Fibroblast of lung (primary cell): ENCODE measurements around the gene DHX35.

Source experiments
- CTCF ChIP-seq, 2 donors: IDR thresholded peaks in 1 of 2; conservative IDR thresholded peaks in 1 of 2; 1 replicate in 1 of 2; 2 replicates in 1 of 2; pipeline ENCODE4 v1.5.1; 2011 to 2012; ENCODE audit warnings: low read length in 2 of 2, control low read depth in 1 of 2, inconsistent platforms in 1 of 2, low read depth in 1 of 2, mild to moderate bottlenecking in 1 of 2
- EZH2 ChIP-seq: IDR thresholded peaks from 2 replicates; pipeline ENCODE4 v1.5.1; 2012; ENCODE audit warnings: low read length, control low read depth, mild to moderate bottlenecking; ENCODE audit errors: missing control alignments

GRCh38 chr20:38926142-38926933 is 35.8 kb upstream of the DHX35 start, which contains the start of gene FAM83D:
- no peak for TF ChIP-seq CTCF (conservative IDR thresholded peaks at IDR 0.05 in 1 of 2, IDR thresholded peaks at IDR 0.05 in 1 of 2; ENCODE audit: low read depth in 1 of 2, low read length in 2 of 2)
- no peak for TF ChIP-seq EZH2
